Activated T-helper 1 cell treated with anti-CD3 and anti-CD28 coated beads, Interleukin-12 subunit alpha, Interleukin-12 subunit beta, Interleukin-2, Interleukin-4 antibody, amounts not matched to agents 30 ng/mL and 10 ng/mL and 1 ng/mL, durations not matched to agents 14 hours and 24 hours and 36 hours (primary cell): Measurements from ENCODE around the gene MYO5C. TPM values are rescaled to one million over a fixed set of nuclear protein-coding genes. Genes with fewer than 3 reads are reported as not detected.
"Not testable (repeated sequence)": the region's sequence is repeated elsewhere in the genome, so short reads cannot be mapped to it uniquely, and the experiment has no call there.

ENCODE experiments used
- DNase-seq: peaks from one replicate; pipeline ENCODE4 v3.0.0; 2021; ENCODE audit warnings: low spot score
- H3K27ac Mint-ChIP-seq: one replicate; pipeline ENCODE4 v1.8.0; 2021; ENCODE audit warnings: mild to moderate bottlenecking, mixed read lengths
- H3K27me3 Mint-ChIP-seq: one replicate; pipeline ENCODE4 v1.8.0; 2022; ENCODE audit warnings: mild to moderate bottlenecking, moderate library complexity, mixed read lengths; ENCODE audit not compliant: insufficient read depth
- H3K36me3 Mint-ChIP-seq: one replicate; pipeline ENCODE4 v1.8.0; 2021; ENCODE audit warnings: low read depth, mixed read lengths
- H3K4me1 Mint-ChIP-seq: one replicate; pipeline ENCODE4 v1.8.0; 2021; ENCODE audit warnings: low read depth, mixed read lengths
- H3K4me3 Mint-ChIP-seq: one replicate; pipeline ENCODE4 v1.8.0; 2021; ENCODE audit warnings: mild to moderate bottlenecking, moderate library complexity, mixed read lengths
- H3K9me3 Mint-ChIP-seq: one replicate; pipeline ENCODE4 v1.8.0; 2021; ENCODE audit warnings: mixed read lengths
- intact Hi-C: fragments of 100-400 bp; cut with micrococcal nuclease; formaldehyde crosslinking; loops from one replicate; pipeline ENCODE4 v1.15.1; 2024
- total RNA-seq: library from RNA; stranded (reverse); gene quantifications from 2 replicates; pipeline ENCODE4 v1.2.3, GENCODE V29; 2022

MYO5C gene
- total RNA-seq, 1 donor from 2014 or later, result 0.29 TPM

DNA sequence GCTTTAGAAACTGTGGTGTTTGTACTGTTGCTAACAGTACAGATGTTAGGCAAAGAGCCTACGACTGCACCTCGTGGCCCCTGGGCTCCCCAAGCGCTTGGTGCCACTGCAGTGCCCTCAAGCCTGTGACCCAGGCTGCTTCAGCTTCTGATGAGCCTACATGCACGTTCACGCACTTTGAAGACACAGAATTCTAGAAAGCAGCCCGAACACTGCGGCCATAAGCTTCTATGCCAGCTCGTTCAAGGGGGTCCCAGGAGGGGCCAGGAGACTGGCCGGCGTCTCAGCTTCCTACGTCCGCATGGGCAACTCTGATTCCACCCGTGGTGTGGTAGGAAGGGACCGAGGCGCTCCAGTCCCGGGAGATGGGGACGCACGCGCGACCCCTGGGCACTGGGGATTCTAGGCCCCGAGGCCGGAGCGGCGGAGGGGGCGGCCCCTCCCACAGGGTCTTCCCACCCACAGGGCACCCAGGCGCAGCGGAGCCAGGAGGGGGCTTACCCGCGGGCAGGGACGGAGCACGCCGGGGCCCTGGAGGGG is 653 bp downstream of the MYO5C start:
- peaks cover 30% of the 10 kb centered on the region for H3K4me1 Mint-ChIP-seq
- H3K36me3 Mint-ChIP-seq, result no peaks in the 10 kb centered on the region
- intact Hi-C loops, result no loop called here
- H3K9me3 Mint-ChIP-seq, result no peaks in the 10 kb centered on the region
- H3K4me3 Mint-ChIP-seq, result peak overlapping the region; percentile 65
- H3K27me3 Mint-ChIP-seq, result peaks cover 52% of the 10 kb centered on the region
- no peak overlapping the region for H3K27ac Mint-ChIP-seq
- DNase-seq, result no peak

GRCh38 chr15:52292780-52293392 is 2.7 kb downstream of the MYO5C start:
- Mint-ChIP-seq H3K27ac (no peak overlapping the region), H3K9me3 (no peaks in the 10 kb centered on the region), H3K36me3 (no peaks in the 10 kb centered on the region), H3K27me3 (peaks cover 46% of the 10 kb centered on the region), H3K4me3 (no peak overlapping the region), H3K4me1 (peaks cover 41% of the 10 kb centered on the region)
- intact Hi-C loops, result no loop called here
- DNase-seq, result no peak

DNA sequence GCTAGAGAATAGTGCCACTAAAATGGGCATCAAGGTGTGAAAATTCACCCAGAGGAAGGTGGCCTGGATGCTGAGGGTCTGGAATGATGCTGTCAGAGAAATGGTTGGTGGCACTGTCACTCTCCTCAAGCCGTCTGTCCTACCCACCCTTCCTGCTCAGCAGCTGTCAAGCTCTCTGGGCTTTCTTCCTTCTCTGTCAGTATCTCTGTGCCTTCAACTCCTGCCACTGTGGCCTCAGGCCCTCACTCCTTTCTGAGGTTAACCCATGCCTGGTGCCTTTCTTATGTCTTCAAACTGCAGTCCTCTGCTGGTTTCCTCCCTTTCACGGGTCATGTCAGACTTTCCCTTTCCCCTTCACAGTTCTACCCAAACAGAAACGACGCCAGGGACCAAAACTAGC is 4.4 kb downstream of the MYO5C start:
- H3K27ac Mint-ChIP-seq, result no peak overlapping the region
- peaks cover 41% of the 10 kb centered on the region for H3K4me1 Mint-ChIP-seq
- no peak for DNase-seq
- H3K27me3 Mint-ChIP-seq, result peaks cover 36% of the 10 kb centered on the region
- H3K4me3 Mint-ChIP-seq, result no peak overlapping the region
- intact Hi-C loops, result loop anchor here (2.0 kb wide), 1 partner anchor 28 kb away; no protein-coding TSS in a partner anchor
- no peaks in the 10 kb centered on the region for H3K36me3 Mint-ChIP-seq
- no peaks in the 10 kb centered on the region for H3K9me3 Mint-ChIP-seq

- H3K4me1 Mint-ChIP-seq, result peaks cover 41% of the 10 kb centered on the region
- no peaks in the 10 kb centered on the region for H3K36me3 Mint-ChIP-seq
- peaks cover 32% of the 10 kb centered on the region for H3K27me3 Mint-ChIP-seq
- no peak for DNase-seq
- H3K27ac Mint-ChIP-seq, result no peak overlapping the region
- no peaks in the 10 kb centered on the region for H3K9me3 Mint-ChIP-seq
- intact Hi-C loops, result loop anchor here (2.0 kb wide), 1 partner anchor 28 kb away; no protein-coding TSS in a partner anchor
- no peak overlapping the region for H3K4me3 Mint-ChIP-seq
Observed at GRCh38 chr15:52290800-52291199, 4.8 kb downstream of the MYO5C start.

GRCh38 chr15:52290329-52290728 is 5.3 kb downstream of the MYO5C start:
- intact Hi-C loops, result loop anchor here (2.0 kb wide), 1 partner anchor 28 kb away; no protein-coding TSS in a partner anchor
- H3K4me3 Mint-ChIP-seq, result no peak overlapping the region
- DNase-seq, result no peak
- no peaks in the 10 kb centered on the region for H3K9me3 Mint-ChIP-seq
- peaks cover 31% of the 10 kb centered on the region for H3K27me3 Mint-ChIP-seq
- H3K27ac Mint-ChIP-seq, result no peak overlapping the region
- peaks cover 41% of the 10 kb centered on the region for H3K4me1 Mint-ChIP-seq
- no peaks in the 10 kb centered on the region for H3K36me3 Mint-ChIP-seq

DNA sequence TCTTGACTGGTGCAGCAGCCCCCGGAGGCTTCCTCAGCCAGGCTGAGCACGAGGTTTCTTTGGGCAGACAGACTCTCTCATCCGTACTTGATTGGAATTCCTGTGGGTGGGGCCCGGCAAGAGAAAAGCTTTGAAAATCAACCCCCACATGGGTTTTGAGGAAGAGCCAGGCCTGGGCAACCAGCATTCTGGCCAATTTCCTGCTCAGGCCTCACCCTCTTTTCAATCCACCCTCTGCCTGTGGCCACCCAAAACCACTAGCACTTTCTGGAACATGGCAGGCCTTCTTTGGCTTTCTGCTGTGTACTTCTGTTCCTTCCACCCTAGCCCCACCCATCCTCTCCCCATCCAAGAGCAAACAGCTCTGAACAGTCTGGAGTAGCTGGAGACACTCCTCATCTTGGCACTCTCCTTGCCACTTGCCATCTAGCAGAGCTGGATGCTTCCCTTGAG is 5.9 kb downstream of the MYO5C start:
- no peak for DNase-seq
- Mint-ChIP-seq H3K36me3 (no peaks in the 10 kb centered on the region), H3K4me1 (peaks cover 39% of the 10 kb centered on the region), H3K9me3 (no peaks in the 10 kb centered on the region), H3K27me3 (peaks cover 29% of the 10 kb centered on the region), H3K27ac (no peak overlapping the region), H3K4me3 (no peak overlapping the region)
- intact Hi-C loops, result loop anchor here (2.0 kb wide), 1 partner anchor 27 kb away; no protein-coding TSS in a partner anchor

DNA sequence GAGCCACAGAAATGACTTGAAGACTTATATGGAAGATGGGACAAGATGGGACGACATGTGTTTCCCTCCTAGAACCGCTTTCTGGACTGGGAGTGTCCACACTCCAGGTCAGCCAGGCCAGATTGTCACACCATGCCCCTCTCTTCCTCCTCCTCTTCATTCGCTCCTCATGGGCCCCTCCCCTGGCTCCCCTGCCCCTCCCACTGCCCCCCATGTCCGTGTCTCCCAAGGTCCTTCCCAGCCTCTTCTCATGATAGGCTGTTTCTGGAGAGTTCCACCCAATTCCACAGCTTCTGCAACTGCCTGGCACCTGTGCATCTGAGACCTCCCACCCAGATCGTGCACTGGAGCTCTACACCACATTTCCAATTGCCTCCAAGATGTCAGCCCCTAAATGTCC is 6.6 kb downstream of the MYO5C start:
- H3K27me3 Mint-ChIP-seq, result peaks cover 22% of the 10 kb centered on the region
- H3K9me3 Mint-ChIP-seq, result no peaks in the 10 kb centered on the region
- H3K27ac Mint-ChIP-seq, result no peak overlapping the region
- no peak overlapping the region for H3K4me3 Mint-ChIP-seq
- no peak for DNase-seq
- H3K36me3 Mint-ChIP-seq, result no peaks in the 10 kb centered on the region
- intact Hi-C loops, result no loop called here
- H3K4me1 Mint-ChIP-seq, result peaks cover 33% of the 10 kb centered on the region

DNA sequence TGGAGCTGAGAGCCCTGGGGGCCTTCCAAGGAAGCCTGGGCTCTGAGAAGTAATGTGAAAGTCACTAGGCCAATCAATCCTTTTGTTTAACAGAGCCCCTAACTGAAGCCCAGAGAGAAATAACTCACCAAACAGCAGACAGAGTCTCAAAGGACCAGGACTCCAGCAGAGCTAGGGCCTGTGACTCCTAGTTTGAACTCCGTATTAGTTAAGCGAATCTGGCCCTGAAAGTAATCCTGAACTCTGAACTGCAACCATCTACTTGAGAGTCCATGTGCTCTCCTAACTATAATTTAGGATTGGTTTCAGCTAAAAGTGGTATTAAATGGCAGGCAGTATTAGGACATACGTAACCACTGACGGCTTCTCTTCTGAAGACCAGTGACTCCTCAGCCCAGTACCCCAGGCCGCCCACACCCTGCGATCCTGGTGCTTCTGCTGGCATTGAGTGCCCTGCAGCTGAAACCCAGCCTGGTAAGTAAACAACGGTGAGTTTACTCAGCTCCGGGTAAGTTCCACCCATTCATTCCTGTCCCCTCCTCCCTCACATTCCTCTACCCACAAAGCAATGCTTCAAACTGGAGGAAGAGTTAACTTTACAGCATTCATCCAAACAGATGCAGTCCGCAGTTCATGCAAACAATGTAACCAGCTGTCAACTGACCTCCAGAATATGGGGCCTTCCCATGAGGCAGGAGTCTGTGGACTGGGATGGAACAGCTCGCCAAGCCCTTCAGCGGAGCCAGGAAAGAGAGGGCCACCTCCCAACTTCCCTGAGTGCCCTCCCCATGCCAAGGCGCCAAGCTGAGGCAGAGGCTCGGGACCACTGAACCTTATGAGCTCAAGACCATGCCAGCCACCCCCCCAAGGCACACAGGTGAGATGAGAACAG is 7.3 kb downstream of the MYO5C start:
- no peak for DNase-seq
- intact Hi-C loops, result no loop called here
- Mint-ChIP-seq H3K4me3 (no peak overlapping the region), H3K27me3 (peaks cover 15% of the 10 kb centered on the region), H3K4me1 (peaks cover 26% of the 10 kb centered on the region), H3K9me3 (no peaks in the 10 kb centered on the region), H3K27ac (no peak overlapping the region), H3K36me3 (no peaks in the 10 kb centered on the region)

DNA sequence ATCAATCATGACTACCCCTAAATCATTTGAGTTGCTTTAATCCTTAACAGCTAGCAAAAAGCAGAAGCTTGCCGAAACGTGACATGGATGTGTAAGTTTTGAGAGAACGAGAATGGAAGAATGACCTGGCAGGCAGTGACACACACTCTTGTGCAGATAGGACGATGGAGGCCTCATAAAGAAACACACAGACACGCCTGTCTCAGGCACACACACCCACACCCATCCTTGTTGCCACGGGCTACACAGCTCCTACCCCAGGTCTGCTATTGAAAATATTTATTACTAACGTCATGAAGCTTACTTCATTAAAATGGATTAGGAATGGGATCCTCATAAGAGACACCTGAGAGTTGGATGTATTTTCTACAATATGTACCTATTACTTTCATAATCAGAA is 8.5 kb downstream of the MYO5C start:
- H3K27ac Mint-ChIP-seq, result no peak overlapping the region
- H3K4me1 Mint-ChIP-seq, result peaks cover 24% of the 10 kb centered on the region
- no peaks in the 10 kb centered on the region for H3K36me3 Mint-ChIP-seq
- no peak overlapping the region for H3K4me3 Mint-ChIP-seq
- DNase-seq, result no peak
- no peaks in the 10 kb centered on the region for H3K9me3 Mint-ChIP-seq
- peaks cover 5% of the 10 kb centered on the region for H3K27me3 Mint-ChIP-seq
- intact Hi-C loops, result no loop called here

- H3K27me3 Mint-ChIP-seq, DNase-seq, intact Hi-C loops, H3K36me3 Mint-ChIP-seq, H3K27ac Mint-ChIP-seq, H3K4me3 Mint-ChIP-seq, H3K9me3 Mint-ChIP-seq: not testable (repeated sequence)
- peaks cover 19% of the 10 kb centered on the region for H3K4me1 Mint-ChIP-seq
Observed at GRCh38 chr15:52285941-52286340, 9.7 kb downstream of the MYO5C start.

GRCh38 chr15:52284164-52284563 is 11.4 kb downstream of the MYO5C start:
- DNase-seq, result no peak
- no peak overlapping the region for H3K4me3 Mint-ChIP-seq
- intact Hi-C loops, result no loop called here
- no peak overlapping the region for H3K27ac Mint-ChIP-seq
- no peaks in the 10 kb centered on the region for H3K9me3 Mint-ChIP-seq
- H3K36me3 Mint-ChIP-seq, result no peaks in the 10 kb centered on the region
- H3K27me3 Mint-ChIP-seq, result peaks cover 1% of the 10 kb centered on the region
- H3K4me1 Mint-ChIP-seq, result peaks cover 2% of the 10 kb centered on the region

DNA sequence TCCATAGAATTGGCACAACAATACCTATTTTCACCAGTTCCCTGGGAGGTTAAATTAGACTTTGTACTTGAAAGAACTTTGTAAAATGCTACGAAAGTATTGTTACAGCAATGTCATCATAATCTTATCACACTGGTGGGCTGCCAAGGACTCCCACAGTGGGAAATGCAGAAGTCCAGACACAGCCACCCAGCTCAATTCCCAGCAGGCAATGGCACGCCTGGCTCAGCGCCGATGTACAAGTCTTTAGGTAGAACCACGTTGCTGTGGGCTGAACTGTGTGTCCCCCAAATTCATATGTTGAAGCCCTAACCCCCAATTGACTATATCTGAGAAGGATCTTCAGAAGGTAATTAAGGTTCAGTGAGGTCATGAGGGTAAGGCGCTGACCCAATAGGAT is 12.3 kb downstream of the MYO5C start:
- Mint-ChIP-seq H3K9me3 (no peaks in the 10 kb centered on the region), H3K27me3 (peaks cover 1% of the 10 kb centered on the region), H3K27ac (no peak overlapping the region), H3K36me3 (no peaks in the 10 kb centered on the region), H3K4me1 (no peaks in the 10 kb centered on the region), H3K4me3 (no peak overlapping the region)
- DNase-seq, result no peak
- intact Hi-C loops, result no loop called here

GRCh38 chr15:52282418-52282817 is 13.2 kb downstream of the MYO5C start:
- H3K4me3 Mint-ChIP-seq, result no peak overlapping the region
- DNase-seq, result no peak
- H3K27ac Mint-ChIP-seq, result no peak overlapping the region
- no peaks in the 10 kb centered on the region for H3K9me3 Mint-ChIP-seq
- H3K27me3 Mint-ChIP-seq, result peaks cover 1% of the 10 kb centered on the region
- no peaks in the 10 kb centered on the region for H3K4me1 Mint-ChIP-seq
- no peaks in the 10 kb centered on the region for H3K36me3 Mint-ChIP-seq
- intact Hi-C loops, result no loop called here
